Loucy (cell line): Measurements from ENCODE around the gene NDUFA8.

Experiments
- EZH2phosphoT487 ChIP-seq: fragments of 200-600 bp; IDR thresholded peaks from 2 replicates; pipeline ENCODE4 v1.6.1; 2018; ENCODE audit warnings: antibody characterized with exemption, mild to moderate bottlenecking, moderate library complexity, borderline replicate concordance
- TF ChIP-seq, protein P1 (sequence below): fragments of 200-600 bp; sonication (generic); conservative IDR thresholded peaks from 2 replicates; pipeline ENCODE4 v1.5.1; 2014; ENCODE audit warnings: mild to moderate bottlenecking, antibody characterized with exemption, low read length

DNA sequence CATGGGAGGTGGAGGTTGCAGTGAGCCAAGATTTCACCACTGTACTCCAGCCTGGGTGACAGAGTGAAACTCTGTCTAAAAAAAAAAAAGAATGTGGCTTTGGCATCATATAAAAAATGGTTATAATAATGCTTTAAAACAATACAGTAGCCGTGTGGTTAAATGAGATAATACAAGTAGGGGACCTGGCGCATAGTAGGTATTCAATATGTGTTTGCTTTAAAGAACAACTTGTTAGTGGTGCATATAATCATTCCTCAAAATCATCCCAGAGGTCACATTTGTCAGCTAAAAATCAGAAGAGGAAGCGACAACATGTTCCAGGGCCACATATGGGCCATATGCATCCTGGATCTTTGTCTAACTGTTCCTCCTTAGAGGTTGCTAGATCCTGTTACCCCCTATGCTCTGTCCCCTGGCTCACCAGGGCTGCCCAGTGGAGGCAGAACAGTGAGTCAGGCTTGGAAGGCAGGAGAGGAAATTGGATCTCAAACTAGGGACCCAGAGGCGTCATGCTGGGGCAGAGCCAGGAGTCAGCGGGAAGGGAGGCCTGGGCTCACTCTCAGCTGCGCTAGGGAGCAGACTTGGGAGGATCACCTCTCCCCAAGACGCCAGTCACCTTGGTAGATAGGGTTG lies 41.5 kb upstream of the NDUFA8 start:
- TF ChIP-seq, protein P1, sequence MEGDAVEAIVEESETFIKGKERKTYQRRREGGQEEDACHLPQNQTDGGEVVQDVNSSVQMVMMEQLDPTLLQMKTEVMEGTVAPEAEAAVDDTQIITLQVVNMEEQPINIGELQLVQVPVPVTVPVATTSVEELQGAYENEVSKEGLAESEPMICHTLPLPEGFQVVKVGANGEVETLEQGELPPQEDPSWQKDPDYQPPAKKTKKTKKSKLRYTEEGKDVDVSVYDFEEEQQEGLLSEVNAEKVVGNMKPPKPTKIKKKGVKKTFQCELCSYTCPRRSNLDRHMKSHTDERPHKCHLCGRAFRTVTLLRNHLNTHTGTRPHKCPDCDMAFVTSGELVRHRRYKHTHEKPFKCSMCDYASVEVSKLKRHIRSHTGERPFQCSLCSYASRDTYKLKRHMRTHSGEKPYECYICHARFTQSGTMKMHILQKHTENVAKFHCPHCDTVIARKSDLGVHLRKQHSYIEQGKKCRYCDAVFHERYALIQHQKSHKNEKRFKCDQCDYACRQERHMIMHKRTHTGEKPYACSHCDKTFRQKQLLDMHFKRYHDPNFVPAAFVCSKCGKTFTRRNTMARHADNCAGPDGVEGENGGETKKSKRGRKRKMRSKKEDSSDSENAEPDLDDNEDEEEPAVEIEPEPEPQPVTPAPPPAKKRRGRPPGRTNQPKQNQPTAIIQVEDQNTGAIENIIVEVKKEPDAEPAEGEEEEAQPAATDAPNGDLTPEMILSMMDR: no peak
- TF ChIP-seq EZH2phosphoT487: no peak
